ENCODE data around the gene ANP32E. TPM values are rescaled to one million over a fixed set of nuclear protein-coding genes. Genes with fewer than 3 reads are reported as not detected.
A peak's percentile ranks its signal among the peaks of the same experiment; 100 is the strongest.
"Not testable (repeated sequence)": the region's sequence is repeated elsewhere in the genome, so short reads cannot be mapped to it uniquely, and the experiment has no call there.

ANP32E gene
- total RNA-seq, 1 donor from 2014 or later, result 23.4 TPM

GRCh38 chr1:150213170-150214098 lies 22.5 kb downstream of the ANP32E start:
- peak; percentile 97 for DNase-seq (ENCODE audit: low spot score)

- DNase-seq (ENCODE audit: low spot score), result no peak
Observed at GRCh38 chr1:150212070-150212469, 23.8 kb downstream of the ANP32E start.

GRCh38 chr1:150210706-150211105 lies 25.2 kb downstream of the ANP32E start:
- no peak for DNase-seq (ENCODE audit: low spot score)

GRCh38 chr1:150210091-150210490 lies 25.8 kb downstream of the ANP32E start:
- no peak for DNase-seq (ENCODE audit: low spot score)

GRCh38 chr1:150208460-150208859 lies 27.5 kb downstream of the ANP32E start:
- not testable (repeated sequence) for DNase-seq (ENCODE audit: low spot score)

- no peak for DNase-seq (ENCODE audit: low spot score)
Observed at GRCh38 chr1:150207281-150207971, 28.5 kb downstream of the ANP32E start.

GRCh38 chr1:150196417-150196816 lies 39.5 kb downstream of the ANP32E start:
- no peak for DNase-seq (ENCODE audit: low spot score)

- DNase-seq (ENCODE audit: low spot score), result no peak
Observed at GRCh38 chr1:150194381-150195031, 41.4 kb downstream of the ANP32E start.

GRCh38 chr1:150192012-150192411 lies 43.9 kb downstream of the ANP32E start:
- no peak for DNase-seq (ENCODE audit: low spot score)

GRCh38 chr1:150187560-150187931 lies 48.4 kb downstream of the ANP32E start:
- no peak for DNase-seq (ENCODE audit: low spot score)

- no peak for DNase-seq (ENCODE audit: low spot score)
Observed at GRCh38 chr1:150186789-150187559, 48.9 kb downstream of the ANP32E start.

- not testable (repeated sequence) for DNase-seq (ENCODE audit: low spot score)
Observed at GRCh38 chr1:150186438-150186788, 49.5 kb downstream of the ANP32E start.

- no peak for DNase-seq (ENCODE audit: low spot score)
Observed at GRCh38 chr1:150185481-150185880, 50.4 kb downstream of the ANP32E start.

GRCh38 chr1:150183061-150183460 lies 52.9 kb downstream of the ANP32E start:
- DNase-seq (ENCODE audit: low spot score), result no peak

- DNase-seq (ENCODE audit: low spot score), result no peak
Observed at GRCh38 chr1:150182247-150182646, 53.7 kb downstream of the ANP32E start.

- no peak for DNase-seq (ENCODE audit: low spot score)
Observed at GRCh38 chr1:150180474-150180873, 55.4 kb downstream of the ANP32E start.

- DNase-seq (ENCODE audit: low spot score), result no peak
Observed at GRCh38 chr1:150179867-150180266, 56.0 kb downstream of the ANP32E start.

GRCh38 chr1:150178548-150178947 lies 57.4 kb downstream of the ANP32E start:
- DNase-seq (ENCODE audit: low spot score), result no peak

- DNase-seq (ENCODE audit: low spot score), result no peak
Observed at GRCh38 chr1:150176593-150176992, 59.3 kb downstream of the ANP32E start.

GRCh38 chr1:150173141-150173585 lies 62.7 kb downstream of the ANP32E start:
- DNase-seq (ENCODE audit: low spot score), result no peak

GRCh38 chr1:150171801-150172200 lies 64.1 kb downstream of the ANP32E start:
- DNase-seq (ENCODE audit: low spot score), result no peak

All from ureter (tissue), 1 donor.